ENCODE results near the gene SLC45A1.

SLC45A1 gene

DNA sequence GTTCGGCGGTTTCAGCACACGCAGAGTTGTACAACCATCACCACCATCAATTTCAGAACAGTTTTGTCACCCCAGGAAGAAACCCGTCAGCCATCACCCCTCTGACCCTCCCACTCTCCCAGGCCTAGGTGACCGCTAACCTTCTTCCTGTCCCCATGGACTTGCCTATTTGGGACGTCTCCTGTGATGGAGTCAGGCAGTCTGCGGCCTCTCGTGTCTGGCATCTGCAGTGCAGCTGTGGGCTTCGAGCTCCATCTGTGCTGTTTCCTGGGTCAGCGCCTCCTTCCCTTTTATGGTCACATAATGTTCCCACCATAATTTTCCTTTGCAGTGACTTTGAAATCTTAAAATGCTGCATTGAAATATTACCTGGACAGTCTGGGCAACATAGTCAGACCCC, 24.4 kb downstream of the SLC45A1 start:
- H3K27me3 ChIP-seq (ENCODE audit: control insufficient read depth, insufficient read depth, low read length): no peaks in the 10 kb centered on the region
- no peak overlapping the region for H3K27ac ChIP-seq (ENCODE audit: low read length)
- no peaks in the 10 kb centered on the region for H3K4me1 ChIP-seq (ENCODE audit: control insufficient read depth, low read depth, low read length)
- H3K9me3 ChIP-seq (ENCODE audit: control insufficient read depth, low read depth, low read length): no peaks in the 10 kb centered on the region
- H3K36me3 ChIP-seq (ENCODE audit: control insufficient read depth, low read depth, low read length): no peaks in the 10 kb centered on the region
- no peak overlapping the region for H3K9ac ChIP-seq (ENCODE audit: low read length)
- H3K4me3 ChIP-seq (ENCODE audit: low read length): no peak overlapping the region

DNA sequence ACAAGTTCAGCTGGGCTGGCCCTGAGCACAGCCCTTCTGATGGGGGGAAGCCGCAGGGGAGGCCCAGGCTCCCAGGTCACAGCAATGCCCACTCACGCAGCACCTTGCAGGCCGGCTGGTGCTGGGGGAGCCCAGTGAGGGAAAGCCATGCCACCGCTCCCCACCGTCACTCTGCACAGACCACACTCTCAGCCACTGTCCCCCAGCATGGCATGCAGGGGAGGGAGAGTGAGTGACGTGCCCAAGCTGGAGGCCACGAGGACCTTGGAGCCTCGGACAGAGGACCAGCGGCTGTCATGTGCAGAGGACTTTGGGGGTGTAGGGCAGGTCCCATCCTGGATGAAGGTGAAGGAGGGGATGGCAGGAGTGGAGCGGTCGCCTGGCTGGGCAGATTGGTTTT, 25.1 kb downstream of the SLC45A1 start:
- no peak overlapping the region for H3K9ac ChIP-seq (ENCODE audit: low read length)
- no peak overlapping the region for H3K4me3 ChIP-seq (ENCODE audit: low read length)
- no peak overlapping the region for H3K27ac ChIP-seq (ENCODE audit: low read length)

DNA sequence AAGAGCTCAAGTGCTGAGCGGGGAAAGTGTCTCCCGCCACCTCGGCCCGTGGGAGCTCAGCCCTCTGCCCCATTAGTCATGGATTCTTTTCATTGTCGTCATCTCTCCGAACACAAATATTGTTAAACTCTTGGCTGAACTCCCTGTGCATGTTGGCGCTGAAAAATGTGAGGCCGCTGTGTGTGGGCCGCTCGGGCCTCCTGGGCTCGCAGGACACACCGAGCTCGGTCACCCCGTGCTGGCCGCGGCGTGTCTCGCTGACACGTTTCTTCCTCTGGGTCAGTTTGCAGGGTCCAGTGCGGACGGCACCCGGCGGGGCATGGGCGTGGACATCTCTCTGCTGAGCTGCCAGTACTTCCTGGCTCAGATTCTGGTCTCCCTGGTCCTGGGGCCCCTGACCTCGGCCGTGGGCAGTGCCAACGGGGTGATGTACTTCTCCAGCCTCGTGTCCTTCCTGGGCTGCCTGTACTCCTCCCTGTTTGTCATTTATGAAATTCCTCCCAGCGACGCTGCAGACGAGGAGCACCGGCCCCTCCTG, 25.6 kb downstream of the SLC45A1 start:
- no peak overlapping the region for H3K27ac ChIP-seq (ENCODE audit: low read length)
- H3K4me1 ChIP-seq (ENCODE audit: control insufficient read depth, low read depth, low read length): no peaks in the 10 kb centered on the region
- H3K9ac ChIP-seq (ENCODE audit: low read length): no peak overlapping the region
- H3K36me3 ChIP-seq (ENCODE audit: control insufficient read depth, low read depth, low read length): no peaks in the 10 kb centered on the region
- no peak overlapping the region for H3K4me3 ChIP-seq (ENCODE audit: low read length)
- no peaks in the 10 kb centered on the region for H3K9me3 ChIP-seq (ENCODE audit: control insufficient read depth, low read depth, low read length)
- H3K27me3 ChIP-seq (ENCODE audit: control insufficient read depth, insufficient read depth, low read length): no peaks in the 10 kb centered on the region

More for the DNA sequence above, 25.1 kb downstream of the SLC45A1 start:
- Histone ChIP-seq H3K27me3 (ENCODE audit: control insufficient read depth, insufficient read depth, low read length) (no peaks in the 10 kb centered on the region), H3K9me3 (ENCODE audit: control insufficient read depth, low read depth, low read length) (no peaks in the 10 kb centered on the region), H3K4me1 (ENCODE audit: control insufficient read depth, low read depth, low read length) (no peaks in the 10 kb centered on the region), H3K36me3 (ENCODE audit: control insufficient read depth, low read depth, low read length) (no peaks in the 10 kb centered on the region)

DNA sequence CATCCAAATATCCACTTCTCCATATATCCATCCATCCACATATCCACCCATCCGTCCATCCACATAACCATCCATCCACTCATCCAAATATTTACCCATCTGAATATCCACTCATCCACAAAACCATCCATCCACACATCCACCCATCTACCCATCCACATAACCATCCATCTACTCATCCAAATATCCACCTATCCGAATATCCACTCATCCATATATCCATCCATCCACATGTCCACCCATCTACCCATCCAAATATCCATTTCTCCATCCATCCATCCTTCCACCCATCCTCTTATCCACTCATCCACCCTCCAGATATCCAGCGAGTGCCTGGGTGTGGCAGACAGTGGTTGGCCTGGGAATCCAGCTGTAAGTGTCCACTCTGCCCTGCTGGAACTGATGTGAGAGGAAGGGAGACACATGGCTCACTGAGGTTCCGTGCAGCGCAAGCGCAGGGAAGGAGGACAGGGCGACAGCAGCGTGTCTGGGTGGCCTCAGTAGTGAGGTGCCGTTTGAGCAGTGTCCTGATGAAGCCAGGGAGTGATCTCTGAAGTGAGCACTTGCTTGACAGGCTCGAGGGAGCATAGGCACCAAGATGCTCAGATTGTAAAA, 27.1 kb downstream of the SLC45A1 start:
- Histone ChIP-seq H3K4me1 (ENCODE audit: control insufficient read depth, low read depth, low read length) (no peaks in the 10 kb centered on the region), H3K36me3 (ENCODE audit: control insufficient read depth, low read depth, low read length) (no peaks in the 10 kb centered on the region), H3K4me3 (ENCODE audit: low read length) (no peak overlapping the region), H3K9me3 (ENCODE audit: control insufficient read depth, low read depth, low read length) (no peaks in the 10 kb centered on the region), H3K27ac (ENCODE audit: low read length) (no peak overlapping the region), H3K9ac (ENCODE audit: low read length) (no peak overlapping the region), H3K27me3 (ENCODE audit: control insufficient read depth, insufficient read depth, low read length) (no peaks in the 10 kb centered on the region)

DNA sequence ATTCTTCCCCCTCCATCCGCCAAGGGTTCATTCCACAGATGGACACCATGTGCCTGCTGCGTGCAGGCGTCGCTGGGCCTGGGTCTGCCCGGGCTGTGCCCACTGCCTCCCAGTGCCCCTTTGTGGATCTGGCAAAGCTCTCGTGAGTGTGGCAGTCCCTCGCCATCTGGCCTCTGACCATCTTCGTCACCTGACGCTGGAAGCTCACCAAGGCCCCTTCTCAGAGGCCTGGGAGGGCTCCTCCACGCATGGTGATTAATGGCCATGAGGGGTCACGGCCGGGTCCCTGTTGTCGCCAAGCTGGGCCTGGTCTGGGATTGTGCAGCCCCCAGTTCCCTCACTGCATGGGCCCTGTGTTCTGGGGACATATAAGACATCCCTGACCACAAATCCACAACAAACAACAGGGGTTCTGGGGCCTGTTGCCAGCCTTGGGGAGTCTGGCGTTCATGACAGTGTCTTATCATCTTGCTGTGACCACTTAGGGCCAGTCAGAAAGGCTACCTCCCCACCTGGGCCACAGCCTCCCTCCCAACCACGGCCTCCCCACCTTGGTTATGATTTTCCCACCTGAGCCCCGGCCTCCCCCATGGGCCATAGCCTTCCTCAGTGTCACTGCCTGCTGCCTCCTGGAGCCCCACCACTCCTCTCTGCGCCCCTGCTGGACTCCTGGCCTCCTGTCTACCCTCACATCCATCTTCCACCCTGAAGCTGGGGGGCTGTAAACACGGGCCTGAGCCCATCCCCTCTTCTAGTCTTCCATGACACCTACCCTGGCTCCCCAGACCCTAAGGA, 27.9 kb downstream of the SLC45A1 start:
- H3K4me1 ChIP-seq (ENCODE audit: control insufficient read depth, low read depth, low read length): no peaks in the 10 kb centered on the region
- no peaks in the 10 kb centered on the region for H3K9me3 ChIP-seq (ENCODE audit: control insufficient read depth, low read depth, low read length)
- H3K4me3 ChIP-seq (ENCODE audit: low read length): no peak overlapping the region
- H3K36me3 ChIP-seq (ENCODE audit: control insufficient read depth, low read depth, low read length): no peaks in the 10 kb centered on the region
- no peak overlapping the region for H3K27ac ChIP-seq (ENCODE audit: low read length)
- H3K9ac ChIP-seq (ENCODE audit: low read length): no peak overlapping the region
- H3K27me3 ChIP-seq (ENCODE audit: control insufficient read depth, insufficient read depth, low read length): no peaks in the 10 kb centered on the region

DNA sequence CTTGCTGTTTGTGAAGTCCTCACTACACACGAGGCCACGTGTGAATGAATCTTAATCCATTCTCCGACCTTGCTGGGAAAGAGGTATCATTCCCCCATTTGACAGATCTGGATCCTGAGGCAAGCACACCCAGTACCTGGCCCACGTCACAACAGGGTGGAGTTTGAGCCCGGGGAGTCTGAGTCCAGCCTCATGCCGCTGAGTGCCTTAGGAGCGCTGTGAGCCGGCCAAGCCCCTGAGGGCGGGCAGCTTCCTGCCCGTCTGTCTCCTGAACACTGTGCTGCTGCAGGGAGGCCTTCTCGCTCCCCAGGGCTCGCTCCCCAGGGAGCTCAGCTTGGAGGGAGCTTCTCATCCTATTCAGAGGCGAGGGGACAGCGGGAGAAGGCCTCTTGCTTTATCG, 29.7 kb downstream of the SLC45A1 start:
- Histone ChIP-seq H3K9ac (ENCODE audit: low read length) (no peak overlapping the region), H3K4me3 (ENCODE audit: low read length) (no peak overlapping the region), H3K27me3 (ENCODE audit: control insufficient read depth, insufficient read depth, low read length) (no peaks in the 10 kb centered on the region), H3K9me3 (ENCODE audit: control insufficient read depth, low read depth, low read length) (no peaks in the 10 kb centered on the region), H3K36me3 (ENCODE audit: control insufficient read depth, low read depth, low read length) (peaks cover 3% of the 10 kb centered on the region), H3K27ac (ENCODE audit: low read length) (no peak overlapping the region), H3K4me1 (ENCODE audit: control insufficient read depth, low read depth, low read length) (no peaks in the 10 kb centered on the region)

DNA sequence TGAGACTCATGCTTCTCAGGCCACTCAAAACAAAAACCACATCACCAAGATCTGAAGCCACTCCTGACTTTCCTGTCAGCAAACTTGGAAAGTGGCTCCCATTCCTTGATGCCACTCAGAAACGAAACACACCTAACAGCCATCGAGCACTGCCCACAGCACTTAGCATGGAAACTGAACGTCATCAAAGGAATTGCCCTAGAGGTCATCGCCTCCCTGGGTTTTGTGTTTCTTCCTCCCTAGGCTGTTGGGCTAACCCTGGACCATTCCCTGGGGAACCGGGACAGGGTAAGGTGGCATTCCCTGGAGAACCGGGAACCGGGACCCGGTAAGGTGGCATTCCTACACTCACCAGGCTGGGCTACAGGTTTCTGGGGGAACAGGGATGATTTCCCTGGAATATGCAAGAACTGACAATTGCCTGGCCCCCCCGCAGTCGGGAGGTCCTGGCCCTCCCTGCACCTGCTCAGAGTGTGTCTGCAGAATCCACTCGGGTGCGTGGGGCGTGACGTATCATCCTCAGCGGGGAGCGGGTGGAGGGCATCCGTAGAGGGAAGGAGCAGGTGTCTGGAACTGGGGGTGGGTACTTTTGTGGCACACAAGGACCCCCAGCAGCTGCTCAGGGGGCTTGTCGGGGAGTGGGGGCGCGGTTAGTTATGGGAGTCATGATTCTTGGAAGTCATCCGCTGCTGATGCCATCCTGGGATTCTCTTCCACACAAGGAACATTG, 30.3 kb downstream of the SLC45A1 start:
- H3K4me3 ChIP-seq (ENCODE audit: low read length): no peak overlapping the region

DNA sequence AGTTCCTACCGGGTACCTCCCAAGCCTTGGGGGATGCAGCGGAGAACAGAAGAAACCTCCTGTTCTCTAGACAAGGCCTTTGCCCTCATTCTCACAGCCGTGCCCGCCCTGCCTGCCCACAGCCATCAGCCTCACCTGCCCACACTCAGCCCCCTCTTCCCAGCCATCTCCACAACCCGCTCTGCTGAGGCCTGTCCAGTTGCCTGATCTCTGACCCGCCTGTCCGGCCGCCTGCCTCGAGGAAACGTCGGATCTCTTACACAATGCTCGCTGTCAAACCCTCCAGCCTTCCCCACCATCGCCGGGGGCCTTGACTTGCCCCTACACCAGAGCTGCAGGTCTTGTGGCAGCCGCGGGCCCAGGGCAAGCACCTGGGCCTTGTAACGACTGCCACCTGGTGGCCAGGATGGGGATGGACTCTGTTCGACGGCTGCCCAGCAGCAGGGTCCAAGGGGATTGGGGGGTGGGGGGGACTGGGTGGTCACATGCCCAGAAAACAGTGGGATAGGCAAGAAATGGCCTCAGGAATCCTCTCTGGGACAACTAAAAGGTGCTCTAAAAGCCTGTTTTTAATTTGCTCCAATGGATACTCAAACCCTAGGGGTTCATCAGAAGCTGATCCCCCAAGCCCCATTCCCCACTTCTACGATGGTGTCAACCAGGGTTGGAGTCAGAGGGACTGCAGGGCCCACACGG, 31.0 kb downstream of the SLC45A1 start:
- Histone ChIP-seq H3K27ac (ENCODE audit: low read length) (no peak overlapping the region), H3K9ac (ENCODE audit: low read length) (no peak overlapping the region), H3K9me3 (ENCODE audit: control insufficient read depth, low read depth, low read length) (no peaks in the 10 kb centered on the region), H3K36me3 (ENCODE audit: control insufficient read depth, low read depth, low read length) (peaks cover 7% of the 10 kb centered on the region), H3K4me3 (ENCODE audit: low read length) (no peak overlapping the region), H3K27me3 (ENCODE audit: control insufficient read depth, insufficient read depth, low read length) (no peaks in the 10 kb centered on the region), H3K4me1 (ENCODE audit: control insufficient read depth, low read depth, low read length) (no peaks in the 10 kb centered on the region)

More for the DNA sequence above, 30.3 kb downstream of the SLC45A1 start:
- peaks cover 3% of the 10 kb centered on the region for H3K36me3 ChIP-seq (ENCODE audit: control insufficient read depth, low read depth, low read length)
- no peaks in the 10 kb centered on the region for H3K9me3 ChIP-seq (ENCODE audit: control insufficient read depth, low read depth, low read length)
- no peaks in the 10 kb centered on the region for H3K27me3 ChIP-seq (ENCODE audit: control insufficient read depth, insufficient read depth, low read length)
- H3K27ac ChIP-seq (ENCODE audit: low read length): no peak overlapping the region
- H3K4me1 ChIP-seq (ENCODE audit: control insufficient read depth, low read depth, low read length): no peaks in the 10 kb centered on the region
- no peak overlapping the region for H3K9ac ChIP-seq (ENCODE audit: low read length)

DNA sequence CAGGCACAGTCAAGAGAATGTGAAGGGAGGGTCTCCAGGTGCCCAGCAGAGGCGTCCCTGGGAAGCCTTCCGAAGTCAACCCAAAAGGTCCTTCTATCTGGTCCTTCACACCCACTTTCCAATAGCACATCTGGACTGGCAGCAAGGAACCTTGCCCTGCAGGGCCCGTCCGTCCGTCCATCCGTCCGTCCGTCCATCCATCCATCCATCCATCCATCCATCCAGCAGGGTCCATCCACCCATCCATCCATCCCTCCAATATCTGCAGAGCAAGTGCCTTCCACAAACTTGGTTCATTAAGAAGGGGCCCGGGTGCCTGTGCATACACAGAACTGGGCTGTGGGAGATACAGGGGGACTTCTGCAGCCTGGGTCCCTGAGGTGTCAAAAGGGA, 31.6 kb downstream of the SLC45A1 start:
- Histone ChIP-seq H3K9ac (ENCODE audit: low read length) (no peak overlapping the region), H3K27me3 (ENCODE audit: control insufficient read depth, insufficient read depth, low read length) (no peaks in the 10 kb centered on the region), H3K36me3 (ENCODE audit: control insufficient read depth, low read depth, low read length) (peaks cover 10% of the 10 kb centered on the region), H3K4me1 (ENCODE audit: control insufficient read depth, low read depth, low read length) (no peaks in the 10 kb centered on the region), H3K4me3 (ENCODE audit: low read length) (no peak overlapping the region), H3K27ac (ENCODE audit: low read length) (no peak overlapping the region), H3K9me3 (ENCODE audit: control insufficient read depth, low read depth, low read length) (no peaks in the 10 kb centered on the region)

DNA sequence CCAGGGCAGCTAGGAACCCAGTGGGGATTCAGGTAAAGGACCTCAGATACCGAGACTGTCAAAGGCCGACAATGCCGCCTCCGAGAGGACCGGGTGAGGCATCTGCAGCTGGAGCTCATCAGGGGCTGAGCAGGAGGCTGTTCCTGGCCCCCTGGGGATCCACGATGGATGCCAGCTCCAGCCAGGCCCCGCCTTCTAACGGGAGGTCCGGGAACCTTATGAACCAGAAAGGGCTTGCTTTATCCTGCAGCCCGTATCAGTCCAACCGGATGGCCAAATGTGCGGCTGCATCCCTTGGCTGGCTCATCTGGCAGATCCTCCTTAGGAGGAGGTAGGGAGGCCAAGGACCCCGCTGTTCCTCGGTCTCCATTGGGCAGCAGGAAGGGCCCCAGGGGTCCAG, 32.0 kb downstream of the SLC45A1 start:
- Histone ChIP-seq H3K4me3 (ENCODE audit: low read length) (no peak overlapping the region), H3K27me3 (ENCODE audit: control insufficient read depth, insufficient read depth, low read length) (no peaks in the 10 kb centered on the region), H3K27ac (ENCODE audit: low read length) (no peak overlapping the region), H3K36me3 (ENCODE audit: control insufficient read depth, low read depth, low read length) (peaks cover 15% of the 10 kb centered on the region), H3K9ac (ENCODE audit: low read length) (no peak overlapping the region), H3K9me3 (ENCODE audit: control insufficient read depth, low read depth, low read length) (no peaks in the 10 kb centered on the region), H3K4me1 (ENCODE audit: control insufficient read depth, low read depth, low read length) (no peaks in the 10 kb centered on the region)

Measured in iPS-18a (cell line).